GM10266 (cell line): ENCODE results near the gene TBR1.
A peak's percentile ranks its signal among the peaks of the same experiment; 100 is the strongest.

Source experiments
- DNase-seq: peaks from one replicate; pipeline ENCODE4 v3.0.0; 2012; ENCODE audit errors: extremely low spot score
- TF ChIP-seq, protein P1 (sequence below): IDR thresholded peaks from 2 replicates; pipeline ENCODE4 v1.5.1; 2012; ENCODE audit warnings: mild to moderate bottlenecking, low read depth; ENCODE audit not compliant: control insufficient read depth, insufficient read depth; ENCODE audit errors: missing control alignments

TBR1 gene

DNA sequence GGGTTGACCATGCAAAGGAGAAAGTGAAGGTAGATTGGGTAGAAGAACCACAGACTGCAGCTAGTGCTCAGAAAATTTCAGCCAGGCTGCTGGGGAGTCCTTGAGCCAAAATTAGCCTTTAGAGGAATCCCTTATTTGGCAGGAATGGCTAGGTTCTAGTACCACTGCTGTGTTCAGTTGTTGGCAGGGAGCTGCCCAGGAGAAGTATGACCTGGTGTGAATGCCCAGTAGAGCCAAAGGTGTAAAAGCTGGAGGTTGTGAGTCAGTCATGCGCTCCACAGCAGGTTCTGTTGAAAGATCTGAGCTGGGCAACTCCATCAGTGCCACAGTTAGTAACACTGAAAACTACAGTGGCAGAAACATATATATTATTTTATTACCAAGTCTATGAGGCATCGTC, 36.4 kb upstream of the TBR1 start:
- no peak for DNase-seq

DNA sequence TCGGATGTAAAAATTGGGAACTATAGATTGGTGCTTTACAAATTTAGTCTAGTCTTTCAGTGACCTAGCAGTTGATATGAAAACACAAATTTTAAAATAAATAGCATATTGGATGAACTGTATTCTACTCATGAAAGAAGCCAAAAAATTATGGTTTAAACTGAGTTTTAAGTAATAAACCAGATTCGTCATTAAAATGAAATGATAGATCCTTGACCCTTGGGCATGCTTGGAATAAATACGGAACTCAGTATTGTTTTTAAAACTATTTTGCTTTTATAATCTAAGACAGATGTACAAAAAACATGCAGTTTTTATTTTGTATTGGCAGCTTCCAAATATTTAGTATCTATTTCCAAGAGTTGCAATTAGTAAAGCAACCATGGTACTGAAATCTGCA, 34.6 kb upstream of the TBR1 start:
- TF ChIP-seq, protein P1, sequence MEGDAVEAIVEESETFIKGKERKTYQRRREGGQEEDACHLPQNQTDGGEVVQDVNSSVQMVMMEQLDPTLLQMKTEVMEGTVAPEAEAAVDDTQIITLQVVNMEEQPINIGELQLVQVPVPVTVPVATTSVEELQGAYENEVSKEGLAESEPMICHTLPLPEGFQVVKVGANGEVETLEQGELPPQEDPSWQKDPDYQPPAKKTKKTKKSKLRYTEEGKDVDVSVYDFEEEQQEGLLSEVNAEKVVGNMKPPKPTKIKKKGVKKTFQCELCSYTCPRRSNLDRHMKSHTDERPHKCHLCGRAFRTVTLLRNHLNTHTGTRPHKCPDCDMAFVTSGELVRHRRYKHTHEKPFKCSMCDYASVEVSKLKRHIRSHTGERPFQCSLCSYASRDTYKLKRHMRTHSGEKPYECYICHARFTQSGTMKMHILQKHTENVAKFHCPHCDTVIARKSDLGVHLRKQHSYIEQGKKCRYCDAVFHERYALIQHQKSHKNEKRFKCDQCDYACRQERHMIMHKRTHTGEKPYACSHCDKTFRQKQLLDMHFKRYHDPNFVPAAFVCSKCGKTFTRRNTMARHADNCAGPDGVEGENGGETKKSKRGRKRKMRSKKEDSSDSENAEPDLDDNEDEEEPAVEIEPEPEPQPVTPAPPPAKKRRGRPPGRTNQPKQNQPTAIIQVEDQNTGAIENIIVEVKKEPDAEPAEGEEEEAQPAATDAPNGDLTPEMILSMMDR, result no peak
- DNase-seq, result no peak

More for the DNA sequence above, 36.4 kb upstream of the TBR1 start:
- TF ChIP-seq, protein P1, result no peak

DNA sequence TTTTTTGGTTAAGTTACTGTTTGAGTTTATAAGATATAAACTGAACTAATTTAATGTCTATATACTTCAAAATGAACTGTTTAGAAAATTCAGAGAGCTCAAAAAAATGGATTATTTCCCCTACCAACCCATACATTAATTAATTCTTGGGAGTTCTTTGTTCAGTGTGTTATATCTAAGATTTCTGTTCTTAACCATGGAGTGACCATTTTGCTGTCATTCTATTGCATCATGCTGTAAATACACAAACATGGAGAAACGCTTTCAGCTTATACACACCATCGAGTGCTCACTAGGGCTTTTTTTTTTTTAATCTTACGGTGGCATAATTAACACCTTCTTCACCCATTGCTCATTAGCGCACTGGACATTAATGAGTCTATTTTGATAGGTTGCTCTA, 33.4 kb upstream of the TBR1 start:
- DNase-seq, result no peak
- TF ChIP-seq, protein P1, result no peak

DNA sequence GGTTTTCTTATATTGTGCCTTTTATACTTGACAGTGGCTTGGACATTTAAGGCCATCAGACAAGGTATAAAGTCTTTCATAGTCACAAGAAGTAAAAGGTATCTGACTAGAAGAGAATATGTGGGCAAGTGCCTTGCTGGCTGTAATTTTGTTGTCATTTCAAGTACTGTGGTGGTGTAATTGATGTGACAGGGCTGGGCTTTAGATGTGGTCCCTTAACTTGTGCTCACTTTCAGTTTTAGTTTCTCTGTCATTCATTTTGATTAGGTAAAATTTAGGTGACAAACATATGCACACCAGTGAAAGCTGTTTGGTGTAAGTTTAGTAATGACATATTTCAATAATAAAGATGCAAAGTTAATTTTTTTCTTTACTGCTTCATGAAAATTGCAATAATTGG, 31.2 kb upstream of the TBR1 start:
- TF ChIP-seq, protein P1, result no peak
- peak; percentile 11 for DNase-seq

DNA sequence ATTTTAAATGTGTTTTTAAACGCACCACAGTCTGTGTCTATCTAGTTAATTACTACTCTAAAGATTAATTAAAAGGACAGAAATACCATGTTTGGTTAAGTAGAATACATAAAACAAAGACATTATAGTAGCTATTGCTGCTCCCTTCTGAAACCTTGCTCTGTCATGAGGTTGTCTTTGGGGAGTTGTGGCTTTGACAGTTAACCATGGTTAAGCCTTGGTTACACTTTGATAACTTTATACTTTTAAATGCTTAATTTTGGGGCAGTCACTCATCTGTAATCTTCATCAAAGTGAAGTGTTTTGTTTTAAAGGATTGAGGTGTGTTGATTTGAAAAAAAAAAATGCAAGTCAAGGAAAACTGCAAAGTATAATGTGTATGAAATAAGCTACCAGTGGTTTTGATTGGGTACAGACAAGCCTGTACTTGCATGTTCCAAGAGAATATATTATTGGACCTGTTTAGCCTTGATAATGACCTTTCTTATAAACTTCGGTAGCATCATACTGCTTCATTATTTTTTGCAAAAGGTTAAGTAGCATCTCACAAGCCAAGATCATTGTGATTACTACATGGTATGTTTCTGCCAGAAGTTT, 29.8 kb upstream of the TBR1 start:
- TF ChIP-seq, protein P1, result no peak
- no peak for DNase-seq

GRCh38 chr2:161388146-161388779, 27.8 kb upstream of the TBR1 start:
- DNase-seq, result no peak
- TF ChIP-seq, protein P1, result no peak

DNA sequence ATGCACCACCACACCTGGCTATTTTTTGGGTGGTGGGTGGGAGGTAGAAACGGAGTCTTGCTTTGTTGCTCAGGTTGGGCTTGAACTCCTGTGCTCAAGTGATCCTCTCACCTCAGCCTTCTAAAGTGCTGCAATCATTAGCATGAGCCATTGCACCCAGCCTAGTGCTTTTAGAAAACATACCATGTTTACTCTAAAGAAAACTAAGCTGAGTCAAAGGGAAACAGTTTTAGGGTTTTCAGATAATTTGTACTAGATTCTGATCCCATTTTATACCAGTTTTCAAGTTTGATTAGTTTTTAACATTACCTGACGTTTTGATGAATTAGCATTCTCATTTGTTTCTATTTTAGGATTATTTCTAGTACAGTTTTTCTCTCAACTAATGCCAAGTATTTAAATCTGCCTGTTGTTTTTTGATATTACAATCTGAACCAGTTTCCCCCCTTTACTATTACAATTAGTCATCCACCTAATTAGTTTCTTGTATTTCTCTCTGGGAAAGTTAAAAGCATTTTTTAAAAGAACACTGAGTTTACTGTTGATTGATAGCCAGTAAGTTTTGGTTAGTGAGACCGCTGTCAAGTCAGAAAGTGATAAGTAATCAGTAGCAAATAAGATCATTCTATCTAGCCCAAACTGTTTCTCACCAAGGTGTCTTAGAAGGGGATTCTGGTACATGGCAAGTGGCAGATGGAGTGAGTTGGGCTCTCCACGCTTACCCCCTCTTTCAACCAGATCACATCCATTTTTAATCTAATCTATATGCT, 24.2 kb upstream of the TBR1 start:
- no peak for DNase-seq
- TF ChIP-seq, protein P1, result no peak
